ENCODE data around the gene DNAJA4. TPM values are rescaled to one million over a fixed set of nuclear protein-coding genes. Genes with fewer than 3 reads are reported as not detected.

The DNAJA4 gene
- total RNA-seq, 1 donor from 2014 or later, result not detected

DNA sequence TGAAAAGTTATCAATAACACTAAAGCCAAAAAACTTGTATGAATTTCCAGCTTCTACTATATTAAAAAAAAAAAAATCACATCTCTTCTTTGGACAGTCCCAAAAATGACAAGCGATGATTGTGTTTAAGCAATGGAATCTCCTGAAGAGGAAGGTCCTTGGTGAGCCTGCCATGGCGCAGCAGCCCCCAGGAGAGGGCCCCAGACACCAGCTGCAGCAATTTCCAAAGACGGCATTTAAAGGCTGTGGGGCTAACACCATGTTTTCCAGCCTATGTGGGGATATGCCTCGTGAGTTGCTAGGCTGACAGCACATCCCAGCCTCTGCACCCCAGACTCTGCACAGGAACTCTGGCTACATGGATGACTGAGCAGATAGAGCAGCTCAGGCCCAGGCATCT is 20.4 kb downstream of the DNAJA4 start:
- no peaks in the 10 kb centered on the region for H3K4me1 Mint-ChIP-seq (ENCODE audit: unreplicated experiment)
- DNase-seq (ENCODE audit: extremely low spot score, unreplicated experiment), result no peak
- peaks cover 45% of the 10 kb centered on the region for H3K36me3 Mint-ChIP-seq (ENCODE audit: unreplicated experiment)
- H3K4me3 Mint-ChIP-seq (ENCODE audit: unreplicated experiment), result no peak overlapping the region
- H3K27ac Mint-ChIP-seq (ENCODE audit: unreplicated experiment), result no peak overlapping the region
- H3K27me3 Mint-ChIP-seq (ENCODE audit: unreplicated experiment), result no peaks in the 10 kb centered on the region
- TF ChIP-seq, protein P1, sequence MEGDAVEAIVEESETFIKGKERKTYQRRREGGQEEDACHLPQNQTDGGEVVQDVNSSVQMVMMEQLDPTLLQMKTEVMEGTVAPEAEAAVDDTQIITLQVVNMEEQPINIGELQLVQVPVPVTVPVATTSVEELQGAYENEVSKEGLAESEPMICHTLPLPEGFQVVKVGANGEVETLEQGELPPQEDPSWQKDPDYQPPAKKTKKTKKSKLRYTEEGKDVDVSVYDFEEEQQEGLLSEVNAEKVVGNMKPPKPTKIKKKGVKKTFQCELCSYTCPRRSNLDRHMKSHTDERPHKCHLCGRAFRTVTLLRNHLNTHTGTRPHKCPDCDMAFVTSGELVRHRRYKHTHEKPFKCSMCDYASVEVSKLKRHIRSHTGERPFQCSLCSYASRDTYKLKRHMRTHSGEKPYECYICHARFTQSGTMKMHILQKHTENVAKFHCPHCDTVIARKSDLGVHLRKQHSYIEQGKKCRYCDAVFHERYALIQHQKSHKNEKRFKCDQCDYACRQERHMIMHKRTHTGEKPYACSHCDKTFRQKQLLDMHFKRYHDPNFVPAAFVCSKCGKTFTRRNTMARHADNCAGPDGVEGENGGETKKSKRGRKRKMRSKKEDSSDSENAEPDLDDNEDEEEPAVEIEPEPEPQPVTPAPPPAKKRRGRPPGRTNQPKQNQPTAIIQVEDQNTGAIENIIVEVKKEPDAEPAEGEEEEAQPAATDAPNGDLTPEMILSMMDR (IDR thresholded peaks at IDR 0.05), result peak; percentile 9
- H3K9me3 Mint-ChIP-seq (ENCODE audit: unreplicated experiment), result no peaks in the 10 kb centered on the region

DNA sequence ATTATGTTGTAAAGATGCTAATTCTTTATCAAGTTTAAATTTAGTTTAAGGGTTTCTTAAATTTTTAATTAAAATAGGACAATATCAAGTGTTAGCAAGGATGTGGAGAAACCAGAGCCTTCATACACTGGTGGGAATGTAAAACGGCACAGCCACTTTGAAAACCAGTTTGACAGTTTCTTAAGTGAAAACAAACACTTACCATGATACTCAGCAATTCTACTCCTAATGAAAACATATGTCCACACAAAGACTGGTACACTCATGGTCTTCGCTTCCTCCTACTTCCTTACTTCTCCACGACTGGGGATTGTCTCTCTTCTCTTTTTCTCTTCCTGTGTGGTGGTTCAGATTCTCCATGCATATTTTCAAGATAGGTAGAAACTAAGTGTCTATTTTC is 25.9 kb downstream of the DNAJA4 start:
- Mint-ChIP-seq H3K27ac (ENCODE audit: unreplicated experiment) (no peak overlapping the region), H3K27me3 (ENCODE audit: unreplicated experiment) (no peaks in the 10 kb centered on the region), H3K4me3 (ENCODE audit: unreplicated experiment) (no peak overlapping the region), H3K36me3 (ENCODE audit: unreplicated experiment) (peaks cover 37% of the 10 kb centered on the region), H3K4me1 (ENCODE audit: unreplicated experiment) (no peaks in the 10 kb centered on the region), H3K9me3 (ENCODE audit: unreplicated experiment) (no peaks in the 10 kb centered on the region)
- TF ChIP-seq, protein P1 (IDR thresholded peaks at IDR 0.05), result no peak
- DNase-seq (ENCODE audit: extremely low spot score, unreplicated experiment), result no peak

DNA sequence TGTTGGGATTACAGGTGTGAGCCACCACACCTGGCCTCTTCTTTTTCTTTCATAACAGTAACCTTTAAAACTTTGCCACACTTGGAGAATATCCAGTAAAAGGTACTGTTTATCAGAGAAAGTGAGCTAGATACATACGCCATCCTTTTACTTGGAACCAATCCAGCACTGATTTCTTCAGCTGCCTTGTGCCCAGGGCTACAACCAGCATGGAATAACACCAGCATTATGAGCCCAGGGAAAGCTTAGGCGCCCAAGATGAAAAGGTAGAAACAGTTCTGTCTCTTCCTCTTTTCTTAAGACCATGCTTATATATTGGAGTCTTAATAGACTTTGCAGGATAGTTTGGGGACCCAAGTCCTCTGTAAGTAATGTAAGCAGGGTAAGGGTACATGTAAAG is 26.7 kb downstream of the DNAJA4 start:
- Mint-ChIP-seq H3K4me3 (ENCODE audit: unreplicated experiment) (no peak overlapping the region), H3K4me1 (ENCODE audit: unreplicated experiment) (no peaks in the 10 kb centered on the region), H3K27me3 (ENCODE audit: unreplicated experiment) (no peaks in the 10 kb centered on the region), H3K36me3 (ENCODE audit: unreplicated experiment) (peaks cover 31% of the 10 kb centered on the region), H3K9me3 (ENCODE audit: unreplicated experiment) (no peaks in the 10 kb centered on the region), H3K27ac (ENCODE audit: unreplicated experiment) (no peak overlapping the region)
- TF ChIP-seq, protein P1 (IDR thresholded peaks at IDR 0.05), result no peak
- DNase-seq (ENCODE audit: extremely low spot score, unreplicated experiment), result no peak

DNA sequence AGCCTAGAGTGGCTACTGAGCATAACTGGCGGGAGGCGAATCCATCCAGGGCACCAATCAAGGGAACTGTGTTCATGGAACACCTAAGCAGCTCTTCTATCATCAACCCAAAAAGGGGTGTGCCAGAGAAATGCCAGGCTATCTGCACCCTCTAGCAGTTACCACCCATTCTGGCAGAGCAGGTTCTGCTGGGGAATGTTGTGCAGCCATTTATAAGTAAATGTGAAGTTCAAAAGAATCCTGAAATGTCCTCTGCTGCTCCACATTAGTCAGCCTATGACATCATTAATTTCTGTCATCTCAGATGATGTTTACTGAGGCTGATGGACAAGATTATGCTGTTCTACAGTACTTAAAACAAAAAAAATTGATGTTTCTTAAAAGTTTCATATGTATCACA is 27.3 kb downstream of the DNAJA4 start:
- peaks cover 24% of the 10 kb centered on the region for H3K36me3 Mint-ChIP-seq (ENCODE audit: unreplicated experiment)

DNA sequence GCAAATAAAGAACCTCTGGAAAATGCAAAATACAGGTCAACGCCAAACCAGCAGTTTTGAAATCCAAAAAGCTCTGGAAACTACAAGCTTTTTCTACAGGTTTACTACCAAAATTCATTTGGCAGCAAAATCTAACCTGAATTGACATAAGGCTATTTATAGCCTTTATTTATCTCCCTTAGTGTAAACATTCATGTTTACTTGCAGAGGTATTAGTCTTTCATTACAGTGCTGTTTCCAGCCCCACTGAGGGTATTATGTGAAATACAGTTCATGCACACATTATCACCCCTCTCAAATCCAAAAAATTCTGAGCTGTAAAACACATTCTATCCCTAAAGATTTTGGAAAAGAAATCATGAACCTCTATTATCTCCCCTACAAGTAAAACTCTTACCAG is 27.9 kb downstream of the DNAJA4 start:
- Mint-ChIP-seq H3K27ac (ENCODE audit: unreplicated experiment) (no peak overlapping the region), H3K27me3 (ENCODE audit: unreplicated experiment) (no peaks in the 10 kb centered on the region), H3K9me3 (ENCODE audit: unreplicated experiment) (no peaks in the 10 kb centered on the region), H3K4me1 (ENCODE audit: unreplicated experiment) (peaks cover 2% of the 10 kb centered on the region), H3K36me3 (ENCODE audit: unreplicated experiment) (peaks cover 22% of the 10 kb centered on the region), H3K4me3 (ENCODE audit: unreplicated experiment) (no peak overlapping the region)
- no peak for DNase-seq (ENCODE audit: extremely low spot score, unreplicated experiment)
- TF ChIP-seq, protein P1 (IDR thresholded peaks at IDR 0.05), result no peak

More for the DNA sequence above, 27.3 kb downstream of the DNAJA4 start:
- no peak for DNase-seq (ENCODE audit: extremely low spot score, unreplicated experiment)
- Mint-ChIP-seq H3K4me1 (ENCODE audit: unreplicated experiment) (no peaks in the 10 kb centered on the region), H3K9me3 (ENCODE audit: unreplicated experiment) (no peaks in the 10 kb centered on the region), H3K27me3 (ENCODE audit: unreplicated experiment) (no peaks in the 10 kb centered on the region), H3K27ac (ENCODE audit: unreplicated experiment) (no peak overlapping the region), H3K4me3 (ENCODE audit: unreplicated experiment) (no peak overlapping the region)
- TF ChIP-seq, protein P1 (IDR thresholded peaks at IDR 0.05), result no peak

All from osteocyte (in vitro differentiated cells).